K562 (cell line): Measurements from ENCODE around the gene PPA2. TPM values are rescaled to one million over a fixed set of nuclear protein-coding genes. Genes with fewer than 3 reads are reported as not detected.

Experiments
- ARHGAP35 ChIP-seq: fragments of 450-650 bp; IDR thresholded peaks from 2 replicates; pipeline ENCODE4 v1.6.1; 2018; ENCODE audit not compliant: partially characterized antibody
- BACH1 ChIP-seq: fragments of 200-800 bp; sonication (Bioruptor generic); IDR thresholded peaks from 2 replicates; pipeline ENCODE4 v1.6.1; 2016; ENCODE audit warnings: missing genetic modification characterization, missing compliant biosample characterization
- FOXP1 ChIP-seq: sonication (generic); formaldehyde crosslinking; IDR thresholded peaks from 2 replicates; pipeline ENCODE4 v1.8.0; 2022; ENCODE audit warnings: mild to moderate bottlenecking, missing genetic modification reagents
- HOXB6 ChIP-seq: fragments of 250-450 bp; sonication (Bioruptor Pico); IDR thresholded peaks from 2 replicates; pipeline ENCODE4 v1.5.1; 2022; ENCODE audit warnings: mild to moderate bottlenecking, borderline replicate concordance
- KDM4B ChIP-seq, 2 experiments: fragments of 450-650 bp in 1 of 2; sonication (generic) in 1 of 2; IDR thresholded peaks; 2 replicates each; pipeline ENCODE4 v1.6.1; 2016 to 2017; ENCODE audit warnings: borderline replicate concordance in 2 of 2, antibody characterized with exemption in 1 of 2, low read depth in 1 of 2, mild to moderate bottlenecking in 1 of 2
- MEIS2 ChIP-seq: fragments of 450-650 bp; IDR thresholded peaks from 2 replicates; pipeline ENCODE4 v1.6.1; 2014; ENCODE audit warnings: mild to moderate bottlenecking; ENCODE audit not compliant: partially characterized antibody
- MXI1 ChIP-seq: IDR thresholded peaks from 2 replicates; pipeline ENCODE4 v1.6.1; 2011; ENCODE audit warnings: low read depth, mild to moderate bottlenecking, improper control_type of control experiment, low read length
- NFRKB ChIP-seq: fragments of 450-650 bp; IDR thresholded peaks from 2 replicates; pipeline ENCODE4 v1.6.1; 2016; ENCODE audit warnings: low read depth
- PRPF4 ChIP-seq: fragments of 200-400 bp; formaldehyde crosslinking; IDR thresholded peaks from one replicate; pipeline ENCODE4 v1.6.1; 2017; ENCODE audit warnings: low read length, low read depth, mild to moderate bottlenecking; ENCODE audit not compliant: insufficient read depth, poor library complexity, severe bottlenecking
- RBM17 ChIP-seq: fragments of 200-400 bp; formaldehyde crosslinking; IDR thresholded peaks from 2 replicates; pipeline ENCODE4 v1.6.1; 2017; ENCODE audit warnings: low read depth, mild to moderate bottlenecking, low read length, borderline replicate concordance
- SAFB ChIP-seq: fragments of 200-400 bp; formaldehyde crosslinking; IDR thresholded peaks from 2 replicates; pipeline ENCODE4 v1.6.1; 2017; ENCODE audit warnings: low read depth, low read length, borderline replicate concordance
- TFAM ChIP-seq: fragments of 250-450 bp; sonication (Bioruptor Pico); conservative IDR thresholded peaks from 2 replicates; pipeline ENCODE4 v1.5.0; 2021; ENCODE audit warnings: mild to moderate bottlenecking, moderate library complexity
- polyA plus RNA-seq, 8 experiments: library from polyadenylated mRNA; depleted of rRNA in 4 of 8; stranded (reverse) in 5 of 8; unstranded in 3 of 8; fragments of >200 nt; fragmentation: Nextera tagmentation in 2 of 8; fragmentation: Illumina TruSeq in 1 of 8; extraction: Ambion mirVana in 2 of 8; extraction: Trizol in 1 of 8; gene quantifications; 2 replicates each; pipeline versions ENCODE4 v1.2.1 to v1.2.3, GENCODE V29; 2011 to 2014; ENCODE audit warnings: inconsistent platforms in 1 of 8, missing spikeins in 1 of 8
- total RNA-seq, 7 experiments: library from RNA; depleted of rRNA in 6 of 7; stranded (reverse); fragments of >200 nt in 6 of 7; fragmentation: Illumina TruSeq in 2 of 7; extraction: Trizol in 2 of 7; gene quantifications; 2 replicates each; pipeline versions ENCODE4 v1.2.1 to v1.2.3, GENCODE V29; 2011 to 2021; ENCODE audit warnings: low replicate concordance in 1 of 7
- TF ChIP-seq, protein P1 (sequence below): fragments of 250-450 bp; sonication (Bioruptor Pico); IDR thresholded peaks from 2 replicates; pipeline ENCODE4 v1.4.0; 2020; ENCODE audit warnings: mild to moderate bottlenecking, moderate library complexity
- TF ChIP-seq, protein P2 (sequence below): fragments of 250-450 bp; sonication (Bioruptor Pico); IDR thresholded peaks from 2 replicates; pipeline ENCODE4 v1.9.0; 2021; ENCODE audit warnings: mild to moderate bottlenecking
- TF ChIP-seq, protein P3 (sequence below): fragments of 250-450 bp; sonication (Bioruptor Pico); IDR thresholded peaks from 2 replicates; pipeline ENCODE4 v1.5.0; 2020; ENCODE audit warnings: mild to moderate bottlenecking, borderline replicate concordance
- TF ChIP-seq, protein P4 (sequence below): fragments of 250-450 bp; sonication (Bioruptor Pico); IDR thresholded peaks from 2 replicates; pipeline ENCODE4 v1.4.0; 2020; ENCODE audit warnings: mild to moderate bottlenecking
- TF ChIP-seq, protein P5 (sequence below): fragments of 450-650 bp; formaldehyde crosslinking; IDR thresholded peaks from 2 replicates; pipeline ENCODE4 v1.4.0; 2020; ENCODE audit warnings: mild to moderate bottlenecking, mixed read lengths

PPA2 gene
- total and polyA plus RNA-seq, 9 of the 15 experiments (the other 6 are each of a cell fraction or from before 2014, with no cell fraction given), result 48.3 to 190 (median 109) TPM

DNA sequence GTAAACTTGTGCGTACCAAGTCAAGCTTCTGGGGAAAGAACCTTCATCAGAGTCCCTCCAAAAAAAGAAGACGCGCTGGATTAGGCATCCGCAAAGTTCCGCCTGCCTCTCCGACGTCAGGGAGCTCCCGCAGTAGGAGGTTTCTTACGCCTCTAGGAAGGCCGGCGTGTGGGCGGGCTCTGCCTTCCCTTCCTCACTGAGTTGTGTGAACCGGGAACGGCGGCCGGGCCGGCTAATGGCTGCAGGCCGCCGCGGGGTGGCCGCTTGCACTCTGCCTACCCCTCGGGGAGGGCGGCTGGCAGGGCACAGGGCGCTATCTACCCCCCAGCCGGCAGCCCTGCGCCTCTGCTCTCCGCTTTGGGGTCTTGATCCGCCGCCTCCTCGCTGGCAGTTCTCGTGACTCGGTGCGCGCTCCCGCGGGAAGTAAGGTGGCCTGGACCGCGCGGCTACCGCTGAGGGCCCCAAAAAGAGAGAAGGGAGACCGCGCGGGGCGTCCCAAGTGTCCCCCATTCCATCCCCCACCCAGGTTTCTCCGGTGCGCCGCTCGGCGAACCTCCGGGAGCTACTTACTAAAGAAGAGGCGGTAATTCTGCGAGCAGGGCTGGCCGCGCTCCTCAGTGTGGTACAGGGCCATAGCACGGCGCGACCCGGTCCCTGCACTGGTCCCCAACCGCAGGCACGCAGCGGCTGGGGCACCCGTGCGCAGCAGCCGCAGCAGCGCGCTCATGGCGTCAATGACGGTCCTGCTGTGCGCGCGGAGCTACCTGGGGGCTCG, at the start of gene PPA2 (continued):
- no peak for TF ChIP-seq BACH1 (tag)
- peak in 1 of 2 experiments; percentile 80; a peak in 1 of 4 replicates for TF ChIP-seq KDM4B (IDR thresholded peaks at IDR 0.05; ENCODE audit: borderline replicate concordance in 2 of 2, low read depth in 1 of 2)
- TF ChIP-seq SAFB, result no peak
- peak; percentile 61 for TF ChIP-seq PRPF4
- TF ChIP-seq RBM17, result no peak
- no peak for TF ChIP-seq ARHGAP35
- TF ChIP-seq MXI1, result no peak
- TF ChIP-seq, protein P1, sequence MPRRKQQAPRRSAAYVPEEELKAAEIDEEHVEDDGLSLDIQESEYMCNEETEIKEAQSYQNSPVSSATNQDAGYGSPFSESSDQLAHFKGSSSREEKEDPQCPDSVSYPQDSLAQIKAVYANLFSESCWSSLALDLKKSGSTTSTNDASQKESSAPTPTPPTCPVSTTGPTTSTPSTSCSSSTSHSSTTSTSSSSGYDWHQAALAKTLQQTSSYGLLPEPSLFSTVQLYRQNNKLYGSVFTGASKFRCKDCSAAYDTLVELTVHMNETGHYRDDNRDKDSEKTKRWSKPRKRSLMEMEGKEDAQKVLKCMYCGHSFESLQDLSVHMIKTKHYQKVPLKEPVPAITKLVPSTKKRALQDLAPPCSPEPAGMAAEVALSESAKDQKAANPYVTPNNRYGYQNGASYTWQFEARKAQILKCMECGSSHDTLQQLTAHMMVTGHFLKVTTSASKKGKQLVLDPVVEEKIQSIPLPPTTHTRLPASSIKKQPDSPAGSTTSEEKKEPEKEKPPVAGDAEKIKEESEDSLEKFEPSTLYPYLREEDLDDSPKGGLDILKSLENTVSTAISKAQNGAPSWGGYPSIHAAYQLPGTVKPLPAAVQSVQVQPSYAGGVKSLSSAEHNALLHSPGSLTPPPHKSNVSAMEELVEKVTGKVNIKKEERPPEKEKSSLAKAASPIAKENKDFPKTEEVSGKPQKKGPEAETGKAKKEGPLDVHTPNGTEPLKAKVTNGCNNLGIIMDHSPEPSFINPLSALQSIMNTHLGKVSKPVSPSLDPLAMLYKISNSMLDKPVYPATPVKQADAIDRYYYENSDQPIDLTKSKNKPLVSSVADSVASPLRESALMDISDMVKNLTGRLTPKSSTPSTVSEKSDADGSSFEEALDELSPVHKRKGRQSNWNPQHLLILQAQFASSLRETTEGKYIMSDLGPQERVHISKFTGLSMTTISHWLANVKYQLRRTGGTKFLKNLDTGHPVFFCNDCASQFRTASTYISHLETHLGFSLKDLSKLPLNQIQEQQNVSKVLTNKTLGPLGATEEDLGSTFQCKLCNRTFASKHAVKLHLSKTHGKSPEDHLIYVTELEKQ, result no peak
- no peak for TF ChIP-seq MEIS2
- TF ChIP-seq FOXP1 (CRISPR knock-in tag), result 0 out of 2 replicates have a peak, but pooled peaks have one; percentile 62
- TF ChIP-seq, protein P2, sequence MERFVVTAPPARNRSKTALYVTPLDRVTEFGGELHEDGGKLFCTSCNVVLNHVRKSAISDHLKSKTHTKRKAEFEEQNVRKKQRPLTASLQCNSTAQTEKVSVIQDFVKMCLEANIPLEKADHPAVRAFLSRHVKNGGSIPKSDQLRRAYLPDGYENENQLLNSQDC (CRISPR knock-in tag), result no peak
- TF ChIP-seq NFRKB, result peak; percentile 77; the same call in 1 of the 2 replicates
- TF ChIP-seq, protein P3, sequence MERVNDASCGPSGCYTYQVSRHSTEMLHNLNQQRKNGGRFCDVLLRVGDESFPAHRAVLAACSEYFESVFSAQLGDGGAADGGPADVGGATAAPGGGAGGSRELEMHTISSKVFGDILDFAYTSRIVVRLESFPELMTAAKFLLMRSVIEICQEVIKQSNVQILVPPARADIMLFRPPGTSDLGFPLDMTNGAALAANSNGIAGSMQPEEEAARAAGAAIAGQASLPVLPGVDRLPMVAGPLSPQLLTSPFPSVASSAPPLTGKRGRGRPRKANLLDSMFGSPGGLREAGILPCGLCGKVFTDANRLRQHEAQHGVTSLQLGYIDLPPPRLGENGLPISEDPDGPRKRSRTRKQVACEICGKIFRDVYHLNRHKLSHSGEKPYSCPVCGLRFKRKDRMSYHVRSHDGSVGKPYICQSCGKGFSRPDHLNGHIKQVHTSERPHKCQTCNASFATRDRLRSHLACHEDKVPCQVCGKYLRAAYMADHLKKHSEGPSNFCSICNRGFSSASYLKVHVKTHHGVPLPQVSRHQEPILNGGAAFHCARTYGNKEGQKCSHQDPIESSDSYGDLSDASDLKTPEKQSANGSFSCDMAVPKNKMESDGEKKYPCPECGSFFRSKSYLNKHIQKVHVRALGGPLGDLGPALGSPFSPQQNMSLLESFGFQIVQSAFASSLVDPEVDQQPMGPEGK (CRISPR knock-in tag), result no peak
- TF ChIP-seq, protein P4, sequence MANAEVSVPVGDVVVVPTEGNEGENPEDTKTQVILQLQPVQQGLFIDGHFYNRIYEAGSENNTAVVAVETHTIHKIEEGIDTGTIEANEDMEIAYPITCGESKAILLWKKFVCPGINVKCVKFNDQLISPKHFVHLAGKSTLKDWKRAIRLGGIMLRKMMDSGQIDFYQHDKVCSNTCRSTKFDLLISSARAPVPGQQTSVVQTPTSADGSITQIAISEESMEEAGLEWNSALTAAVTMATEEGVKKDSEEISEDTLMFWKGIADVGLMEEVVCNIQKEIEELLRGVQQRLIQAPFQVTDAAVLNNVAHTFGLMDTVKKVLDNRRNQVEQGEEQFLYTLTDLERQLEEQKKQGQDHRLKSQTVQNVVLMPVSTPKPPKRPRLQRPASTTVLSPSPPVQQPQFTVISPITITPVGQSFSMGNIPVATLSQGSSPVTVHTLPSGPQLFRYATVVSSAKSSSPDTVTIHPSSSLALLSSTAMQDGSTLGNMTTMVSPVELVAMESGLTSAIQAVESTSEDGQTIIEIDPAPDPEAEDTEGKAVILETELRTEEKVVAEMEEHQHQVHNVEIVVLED (CRISPR knock-in tag), result peak; percentile 91
- TF ChIP-seq TFAM (CRISPR knock-in tag), result no peak
- TF ChIP-seq, protein P5, sequence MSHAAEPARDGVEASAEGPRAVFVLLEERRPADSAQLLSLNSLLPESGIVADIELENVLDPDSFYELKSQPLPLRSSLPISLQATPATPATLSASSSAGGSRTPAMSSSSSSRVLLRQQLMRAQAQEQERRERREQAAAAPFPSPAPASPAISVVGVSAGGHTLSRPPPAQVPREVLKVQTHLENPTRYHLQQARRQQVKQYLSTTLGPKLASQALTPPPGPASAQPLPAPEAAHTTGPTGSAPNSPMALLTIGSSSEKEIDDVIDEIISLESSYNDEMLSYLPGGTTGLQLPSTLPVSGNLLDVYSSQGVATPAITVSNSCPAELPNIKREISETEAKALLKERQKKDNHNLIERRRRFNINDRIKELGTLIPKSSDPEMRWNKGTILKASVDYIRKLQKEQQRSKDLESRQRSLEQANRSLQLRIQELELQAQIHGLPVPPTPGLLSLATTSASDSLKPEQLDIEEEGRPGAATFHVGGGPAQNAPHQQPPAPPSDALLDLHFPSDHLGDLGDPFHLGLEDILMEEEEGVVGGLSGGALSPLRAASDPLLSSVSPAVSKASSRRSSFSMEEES (CRISPR knock-in tag), result no peak
- TF ChIP-seq HOXB6 (CRISPR knock-in tag), result no peak
